WTC11 (cell line): ENCODE measurements around the gene TJP3. TPM values are rescaled to one million over a fixed set of nuclear protein-coding genes. Genes with fewer than 3 reads are reported as not detected.

Source experiments
- ATAC-seq: fragments of 200-7000 bp; cut with Tn5 transposase; 2 replicates; pipeline ENCODE4 v1.10.0; 2021; ENCODE audit warnings: mild to moderate bottlenecking, moderate library complexity
- CTCF ChIA-PET: fragments of 300-600 bp; sonication (Branson Sonifier 250); formaldehyde crosslinking; loops from one replicate; lab custom pipeline; 2021; ENCODE audit warnings: antibody characterized with exemption; lab: Charles Lee
- POLR2A ChIA-PET: fragments of 350-600 bp; sonication (Branson Sonifier 250); formaldehyde crosslinking; loops from one replicate; lab custom pipeline; 2021; ENCODE audit warnings: antibody characterized with exemption; lab: Charles Lee
- DNase-seq: peaks from one replicate; pipeline ENCODE4 v3.0.0; 2021; ENCODE audit warnings: low spot score
- H3K27ac Mint-ChIP-seq: 2 replicates; pipeline ENCODE4 v1.8.0; 2021; ENCODE audit warnings: mixed read lengths
- H3K27me3 Mint-ChIP-seq: 2 replicates; pipeline ENCODE4 v1.8.0; 2021; ENCODE audit warnings: low read depth, mild to moderate bottlenecking, moderate library complexity, mixed read lengths
- H3K36me3 Mint-ChIP-seq: 2 replicates; pipeline ENCODE4 v1.8.0; 2021; ENCODE audit warnings: mixed read lengths
- H3K4me1 Mint-ChIP-seq: 2 replicates; pipeline ENCODE4 v1.8.0; 2022; ENCODE audit warnings: mixed read lengths
- H3K4me3 Mint-ChIP-seq: 2 replicates; pipeline ENCODE4 v1.8.0; 2021; ENCODE audit warnings: mild to moderate bottlenecking, moderate library complexity, mixed read lengths
- H3K9me3 Mint-ChIP-seq: 2 replicates; pipeline ENCODE4 v1.8.0; 2021; ENCODE audit warnings: mixed read lengths
- ESRRA ChIP-seq: sonication (generic); formaldehyde crosslinking; IDR thresholded peaks from 2 replicates; pipeline ENCODE4 v1.8.1; 2022; ENCODE audit warnings: mild to moderate bottlenecking, missing genetic modification reagents, borderline replicate concordance
- ETV6 ChIP-seq: sonication (generic); formaldehyde crosslinking; IDR thresholded peaks from 2 replicates; pipeline ENCODE4 v1.8.1; 2022; ENCODE audit warnings: mild to moderate bottlenecking, missing genetic modification reagents
- FOXK1 ChIP-seq: sonication (generic); formaldehyde crosslinking; IDR thresholded peaks from 2 replicates; pipeline ENCODE4 v1.8.0; 2022; ENCODE audit warnings: mild to moderate bottlenecking, moderate library complexity, missing genetic modification reagents
- FOXP4 ChIP-seq: sonication (generic); formaldehyde crosslinking; IDR thresholded peaks from 2 replicates; pipeline ENCODE4 v1.8.0; 2022; ENCODE audit warnings: mild to moderate bottlenecking, missing genetic modification reagents
- GTF2I ChIP-seq: fragments of 250-450 bp; sonication (Bioruptor Pico); conservative IDR thresholded peaks from 2 replicates; pipeline ENCODE4 v1.4.0; 2021; ENCODE audit warnings: mild to moderate bottlenecking
- IRF2 ChIP-seq: sonication (generic); formaldehyde crosslinking; IDR thresholded peaks from 2 replicates; pipeline ENCODE4 v1.8.0; 2022; ENCODE audit warnings: low read depth, missing genetic modification reagents, borderline replicate concordance
- PRDM15 ChIP-seq: sonication (generic); formaldehyde crosslinking; IDR thresholded peaks from 2 replicates; pipeline ENCODE4 v1.8.0; 2022; ENCODE audit warnings: missing genetic modification reagents
- RELA ChIP-seq: sonication (generic); formaldehyde crosslinking; IDR thresholded peaks from 2 replicates; pipeline ENCODE4 v1.8.1; 2022; ENCODE audit warnings: missing genetic modification reagents, mild to moderate bottlenecking, borderline replicate concordance
- SP1 ChIP-seq: sonication (generic); formaldehyde crosslinking; conservative IDR thresholded peaks from 2 replicates; pipeline ENCODE4 v1.8.1; 2022; ENCODE audit warnings: missing genetic modification reagents
- TEAD1 ChIP-seq: sonication (generic); formaldehyde crosslinking; IDR thresholded peaks from 2 replicates; pipeline ENCODE4 v1.8.0; 2022; ENCODE audit warnings: mild to moderate bottlenecking, missing genetic modification reagents
- ZNF232 ChIP-seq: sonication (generic); formaldehyde crosslinking; IDR thresholded peaks from 2 replicates; pipeline ENCODE4 v1.8.0; 2022; ENCODE audit warnings: mild to moderate bottlenecking, missing genetic modification reagents
- ZNF281 ChIP-seq: sonication (generic); formaldehyde crosslinking; IDR thresholded peaks from 2 replicates; pipeline ENCODE4 v1.8.0; 2023; ENCODE audit warnings: mild to moderate bottlenecking, missing genetic modification reagents
- ZNF671 ChIP-seq: fragments of 250-450 bp; sonication (Bioruptor Pico); IDR thresholded peaks from 2 replicates; pipeline ENCODE4 v1.8.0; 2021; ENCODE audit warnings: mild to moderate bottlenecking
- total RNA-seq: library from RNA; stranded (reverse); gene quantifications from 3 replicates; pipeline ENCODE4 v1.2.3, GENCODE V29; 2021
- TF ChIP-seq, protein P1 (sequence below): fragments of 250-450 bp; sonication (Bioruptor Pico); IDR thresholded peaks from 2 replicates; pipeline ENCODE4 v1.8.0; 2021; ENCODE audit warnings: mild to moderate bottlenecking
- TF ChIP-seq, protein P2 (sequence below): sonication (generic); formaldehyde crosslinking; IDR thresholded peaks from 2 replicates; pipeline ENCODE4 v1.8.1; 2023; ENCODE audit warnings: mild to moderate bottlenecking, moderate library complexity, missing genetic modification reagents
- TF ChIP-seq, protein P3 (sequence below): sonication (generic); formaldehyde crosslinking; IDR thresholded peaks from 2 replicates; pipeline ENCODE4 v1.8.0; 2023; ENCODE audit warnings: missing genetic modification reagents
- TF ChIP-seq, protein P4 (sequence below): sonication (generic); formaldehyde crosslinking; IDR thresholded peaks from 2 replicates; pipeline ENCODE4 v1.8.0; 2023; ENCODE audit warnings: missing genetic modification reagents, mild to moderate bottlenecking, borderline replicate concordance

Gene TJP3
- total RNA-seq, 1 experiment from 2014 or later = 36.2 TPM

DNA sequence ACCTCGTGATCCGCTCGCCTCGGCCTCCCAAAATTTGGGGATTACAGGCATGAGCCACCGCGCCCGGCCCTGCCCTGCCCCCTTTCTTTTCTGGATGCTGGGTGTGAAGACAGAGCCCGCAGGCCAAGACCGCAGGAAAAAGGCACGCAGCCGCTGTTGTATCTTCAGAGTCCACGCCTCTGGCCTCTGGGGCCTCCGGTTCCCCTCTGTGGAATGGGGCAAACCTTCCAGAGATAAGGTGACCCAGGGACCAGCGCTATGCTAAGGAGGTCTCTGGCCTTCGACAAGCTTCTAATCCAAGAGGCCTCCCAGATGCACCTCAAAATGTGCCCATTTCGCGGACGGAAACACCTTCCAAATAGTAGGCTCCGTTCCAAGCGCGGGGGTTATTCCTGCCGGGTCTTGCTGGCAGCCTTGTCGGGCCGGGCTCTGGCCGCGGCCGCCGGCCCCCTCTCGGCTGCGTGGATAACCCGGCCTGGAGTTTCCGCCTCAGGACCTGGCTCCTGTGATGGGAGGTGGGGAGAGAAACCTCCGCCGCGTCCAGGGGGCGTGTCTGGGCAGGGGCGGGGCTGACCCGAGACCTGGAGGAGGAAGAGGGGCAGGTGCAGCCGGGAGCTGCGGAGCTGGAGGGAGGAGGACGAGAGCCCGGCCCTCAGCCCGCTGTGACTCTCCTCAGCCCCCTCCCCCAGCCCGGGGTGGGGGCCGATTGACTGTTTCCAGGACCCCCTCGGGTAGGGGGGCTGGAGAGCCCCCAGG lies 13.1 kb downstream of the TJP3 start (continued):
- TF ChIP-seq FOXP4 (CRISPR knock-in tag) (0 out of 2 replicates have a peak, but pooled peaks have one; percentile 20), PRDM15 (peak; percentile 100), TEAD1 (CRISPR knock-in tag) (no peak; the same call in 1 of the 2 replicates), ZNF232 (CRISPR knock-in tag) (peak; percentile 68; the same call in 1 of the 2 replicates), SP1 (CRISPR knock-in tag) (peak; percentile 100), ZNF281 (0 out of 2 replicates have a peak, but pooled peaks have one; percentile 50), FOXK1 (CRISPR knock-in tag) (peak; percentile 74; the same call in 1 of the 2 replicates), RELA (CRISPR knock-in tag) (no peak), ETV6 (CRISPR knock-in tag) (peak; percentile 73; the same call in 1 of the 2 replicates), GTF2I (CRISPR knock-in tag) (peak; percentile 100)
- TF ChIP-seq, protein P1, sequence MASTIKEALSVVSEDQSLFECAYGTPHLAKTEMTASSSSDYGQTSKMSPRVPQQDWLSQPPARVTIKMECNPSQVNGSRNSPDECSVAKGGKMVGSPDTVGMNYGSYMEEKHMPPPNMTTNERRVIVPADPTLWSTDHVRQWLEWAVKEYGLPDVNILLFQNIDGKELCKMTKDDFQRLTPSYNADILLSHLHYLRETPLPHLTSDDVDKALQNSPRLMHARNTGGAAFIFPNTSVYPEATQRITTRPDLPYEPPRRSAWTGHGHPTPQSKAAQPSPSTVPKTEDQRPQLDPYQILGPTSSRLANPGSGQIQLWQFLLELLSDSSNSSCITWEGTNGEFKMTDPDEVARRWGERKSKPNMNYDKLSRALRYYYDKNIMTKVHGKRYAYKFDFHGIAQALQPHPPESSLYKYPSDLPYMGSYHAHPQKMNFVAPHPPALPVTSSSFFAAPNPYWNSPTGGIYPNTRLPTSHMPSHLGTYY (CRISPR knock-in tag) = no peak
- TF ChIP-seq, protein P2, sequence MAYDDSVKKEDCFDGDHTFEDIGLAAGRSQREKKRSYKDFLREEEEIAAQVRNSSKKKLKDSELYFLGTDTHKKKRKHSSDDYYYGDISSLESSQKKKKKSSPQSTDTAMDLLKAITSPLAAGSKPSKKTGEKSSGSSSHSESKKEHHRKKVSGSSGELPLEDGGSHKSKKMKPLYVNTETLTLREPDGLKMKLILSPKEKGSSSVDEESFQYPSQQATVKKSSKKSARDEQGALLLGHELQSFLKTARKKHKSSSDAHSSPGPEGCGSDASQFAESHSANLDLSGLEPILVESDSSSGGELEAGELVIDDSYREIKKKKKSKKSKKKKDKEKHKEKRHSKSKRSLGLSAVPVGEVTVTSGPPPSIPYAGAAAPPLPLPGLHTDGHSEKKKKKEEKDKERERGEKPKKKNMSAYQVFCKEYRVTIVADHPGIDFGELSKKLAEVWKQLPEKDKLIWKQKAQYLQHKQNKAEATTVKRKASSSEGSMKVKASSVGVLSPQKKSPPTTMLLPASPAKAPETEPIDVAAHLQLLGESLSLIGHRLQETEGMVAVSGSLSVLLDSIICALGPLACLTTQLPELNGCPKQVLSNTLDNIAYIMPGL (CRISPR knock-in tag) = peak; percentile 76

GRCh38 chr19:3721887-3722442 lies 13.8 kb downstream of the TJP3 start:
- Mint-ChIP-seq H3K36me3 (no peaks in the 10 kb centered on the region), H3K4me3 (peak overlapping the region; percentile 83), H3K4me1 (peaks cover 16% of the 10 kb centered on the region), H3K27ac (0 out of 2 replicates have a peak overlapping the region, but pooled peaks have one; percentile 32), H3K9me3 (no peaks in the 10 kb centered on the region), H3K27me3 (no peaks in the 10 kb centered on the region)
- ChIA-PET POLR2A (interaction anchor here (0.5 to 1.3 kb wide), 4 partner anchors 26 to 1229 kb away, joined by 3 to 4 read pairs (median 3); partner anchors contain the start of gene PLIN3), CTCF (interaction anchor here (0.6 to 6.9 kb wide), 17 partner anchors 9 to 803 kb away, joined by 3 to 65 read pairs (median 4); partner anchors contain the start of genes MRPL54 and TJP3)
- no peak for DNase-seq
- no peak for ATAC-seq
- no peak for TF ChIP-seq ZNF671
- TF ChIP-seq ESRRA (CRISPR knock-in tag) = no peak
- TF ChIP-seq, protein P3, sequence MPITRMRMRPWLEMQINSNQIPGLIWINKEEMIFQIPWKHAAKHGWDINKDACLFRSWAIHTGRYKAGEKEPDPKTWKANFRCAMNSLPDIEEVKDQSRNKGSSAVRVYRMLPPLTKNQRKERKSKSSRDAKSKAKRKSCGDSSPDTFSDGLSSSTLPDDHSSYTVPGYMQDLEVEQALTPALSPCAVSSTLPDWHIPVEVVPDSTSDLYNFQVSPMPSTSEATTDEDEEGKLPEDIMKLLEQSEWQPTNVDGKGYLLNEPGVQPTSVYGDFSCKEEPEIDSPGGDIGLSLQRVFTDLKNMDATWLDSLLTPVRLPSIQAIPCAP = no peak
- TF ChIP-seq, protein P4, sequence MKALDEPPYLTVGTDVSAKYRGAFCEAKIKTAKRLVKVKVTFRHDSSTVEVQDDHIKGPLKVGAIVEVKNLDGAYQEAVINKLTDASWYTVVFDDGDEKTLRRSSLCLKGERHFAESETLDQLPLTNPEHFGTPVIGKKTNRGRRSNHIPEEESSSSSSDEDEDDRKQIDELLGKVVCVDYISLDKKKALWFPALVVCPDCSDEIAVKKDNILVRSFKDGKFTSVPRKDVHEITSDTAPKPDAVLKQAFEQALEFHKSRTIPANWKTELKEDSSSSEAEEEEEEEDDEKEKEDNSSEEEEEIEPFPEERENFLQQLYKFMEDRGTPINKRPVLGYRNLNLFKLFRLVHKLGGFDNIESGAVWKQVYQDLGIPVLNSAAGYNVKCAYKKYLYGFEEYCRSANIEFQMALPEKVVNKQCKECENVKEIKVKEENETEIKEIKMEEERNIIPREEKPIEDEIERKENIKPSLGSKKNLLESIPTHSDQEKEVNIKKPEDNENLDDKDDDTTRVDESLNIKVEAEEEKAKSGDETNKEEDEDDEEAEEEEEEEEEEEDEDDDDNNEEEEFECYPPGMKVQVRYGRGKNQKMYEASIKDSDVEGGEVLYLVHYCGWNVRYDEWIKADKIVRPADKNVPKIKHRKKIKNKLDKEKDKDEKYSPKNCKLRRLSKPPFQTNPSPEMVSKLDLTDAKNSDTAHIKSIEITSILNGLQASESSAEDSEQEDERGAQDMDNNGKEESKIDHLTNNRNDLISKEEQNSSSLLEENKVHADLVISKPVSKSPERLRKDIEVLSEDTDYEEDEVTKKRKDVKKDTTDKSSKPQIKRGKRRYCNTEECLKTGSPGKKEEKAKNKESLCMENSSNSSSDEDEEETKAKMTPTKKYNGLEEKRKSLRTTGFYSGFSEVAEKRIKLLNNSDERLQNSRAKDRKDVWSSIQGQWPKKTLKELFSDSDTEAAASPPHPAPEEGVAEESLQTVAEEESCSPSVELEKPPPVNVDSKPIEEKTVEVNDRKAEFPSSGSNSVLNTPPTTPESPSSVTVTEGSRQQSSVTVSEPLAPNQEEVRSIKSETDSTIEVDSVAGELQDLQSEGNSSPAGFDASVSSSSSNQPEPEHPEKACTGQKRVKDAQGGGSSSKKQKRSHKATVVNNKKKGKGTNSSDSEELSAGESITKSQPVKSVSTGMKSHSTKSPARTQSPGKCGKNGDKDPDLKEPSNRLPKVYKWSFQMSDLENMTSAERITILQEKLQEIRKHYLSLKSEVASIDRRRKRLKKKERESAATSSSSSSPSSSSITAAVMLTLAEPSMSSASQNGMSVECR (CRISPR knock-in tag) = no peak
- no peak for TF ChIP-seq TEAD1 (CRISPR knock-in tag)
- TF ChIP-seq IRF2 (CRISPR knock-in tag) = no peak
